ENCODE data around the gene ANKS6. TPM values are rescaled to one million over a fixed set of nuclear protein-coding genes. Genes with fewer than 3 reads are reported as not detected.

Gene ANKS6
- total and polyA plus RNA-seq, 2 donors, result 8.8 to 18.3 TPM

GRCh38 chr9:98767196-98767595 lies 29.2 kb downstream of the ANKS6 start:
- Histone ChIP-seq H3K4me3 (ENCODE audit: low read depth, low read length) (no peak overlapping the region), H3K27ac (ENCODE audit: low read depth) (no peak overlapping the region), H3K36me3 (ENCODE audit: insufficient read depth) (peaks cover 6% of the 10 kb centered on the region), H3K4me1 (ENCODE audit: insufficient read depth) (no peaks in the 10 kb centered on the region)
- no peak for DNase-seq (ENCODE audit: extremely low spot score)
- 96% methylated on average over 3 of the region's 3 CpGs for WGBS

GRCh38 chr9:98766586-98766985 lies 29.8 kb downstream of the ANKS6 start:
- no peaks in the 10 kb centered on the region for H3K4me1 ChIP-seq (ENCODE audit: insufficient read depth)
- H3K4me3 ChIP-seq (ENCODE audit: low read depth, low read length), result no peak overlapping the region
- 95% methylated on average over 2 of the region's 2 CpGs for WGBS
- DNase-seq (ENCODE audit: extremely low spot score), result no peak
- H3K27ac ChIP-seq (ENCODE audit: low read depth), result no peak overlapping the region
- peaks cover 6% of the 10 kb centered on the region for H3K36me3 ChIP-seq (ENCODE audit: insufficient read depth)

GRCh38 chr9:98765256-98765655 lies 31.1 kb downstream of the ANKS6 start:
- no peak overlapping the region for H3K4me3 ChIP-seq (ENCODE audit: low read depth, low read length)
- no peak for DNase-seq (ENCODE audit: extremely low spot score)
- no peaks in the 10 kb centered on the region for H3K4me1 ChIP-seq (ENCODE audit: insufficient read depth)
- WGBS, result 72% methylated on average over 1 of the region's 1 CpG
- H3K27ac ChIP-seq (ENCODE audit: low read depth), result no peak overlapping the region
- peaks cover 2% of the 10 kb centered on the region for H3K36me3 ChIP-seq (ENCODE audit: insufficient read depth)

GRCh38 chr9:98763986-98764745 lies 32.2 kb downstream of the ANKS6 start:
- no peak for DNase-seq (ENCODE audit: extremely low spot score)
- 96% methylated on average over 3 of the region's 3 CpGs for WGBS
- Histone ChIP-seq H3K36me3 (ENCODE audit: insufficient read depth) (peaks cover 2% of the 10 kb centered on the region), H3K4me3 (ENCODE audit: low read depth, low read length) (no peak overlapping the region), H3K4me1 (ENCODE audit: insufficient read depth) (no peaks in the 10 kb centered on the region), H3K27ac (ENCODE audit: low read depth) (no peak overlapping the region)

GRCh38 chr9:98760231-98760630 lies 36.1 kb downstream of the ANKS6 start:
- Histone ChIP-seq H3K4me1 (ENCODE audit: insufficient read depth) (no peaks in the 10 kb centered on the region), H3K36me3 (ENCODE audit: insufficient read depth) (peaks cover 2% of the 10 kb centered on the region), H3K27ac (ENCODE audit: low read depth) (no peak overlapping the region), H3K4me3 (ENCODE audit: low read depth, low read length) (no peak overlapping the region)
- no peak for DNase-seq (ENCODE audit: extremely low spot score)

- WGBS, result 93% methylated on average over 6 of the region's 6 CpGs
- DNase-seq (ENCODE audit: extremely low spot score), result no peak
- Histone ChIP-seq H3K4me1 (ENCODE audit: insufficient read depth) (no peaks in the 10 kb centered on the region), H3K4me3 (ENCODE audit: low read depth, low read length) (no peak overlapping the region), H3K36me3 (ENCODE audit: insufficient read depth) (peaks cover 2% of the 10 kb centered on the region), H3K27ac (ENCODE audit: low read depth) (no peak overlapping the region)
These were observed 41.2 kb downstream of the ANKS6 start for GRCh38 chr9:98755006-98755618.

- 80% methylated on average over 2 of the region's 2 CpGs for WGBS
- Histone ChIP-seq H3K36me3 (ENCODE audit: insufficient read depth) (peaks cover 2% of the 10 kb centered on the region), H3K27ac (ENCODE audit: low read depth) (no peak overlapping the region), H3K4me1 (ENCODE audit: insufficient read depth) (no peaks in the 10 kb centered on the region), H3K4me3 (ENCODE audit: low read depth, low read length) (no peak overlapping the region)
- DNase-seq (ENCODE audit: extremely low spot score), result no peak
These were observed 45.1 kb downstream of the ANKS6 start for GRCh38 chr9:98751210-98751609.

- Histone ChIP-seq H3K36me3 (ENCODE audit: insufficient read depth) (no peaks in the 10 kb centered on the region), H3K27ac (ENCODE audit: low read depth) (no peak overlapping the region), H3K4me1 (ENCODE audit: insufficient read depth) (no peaks in the 10 kb centered on the region), H3K4me3 (ENCODE audit: low read depth, low read length) (no peak overlapping the region)
- 90% methylated on average over 5 of the region's 5 CpGs for WGBS
- DNase-seq (ENCODE audit: extremely low spot score), result no peak
These were observed 45.8 kb downstream of the ANKS6 start for GRCh38 chr9:98750364-98751060.

- Histone ChIP-seq H3K27ac (ENCODE audit: low read depth) (no peak overlapping the region), H3K4me1 (ENCODE audit: insufficient read depth) (no peaks in the 10 kb centered on the region), H3K36me3 (ENCODE audit: insufficient read depth) (peaks cover 2% of the 10 kb centered on the region), H3K4me3 (ENCODE audit: low read depth, low read length) (no peak overlapping the region)
- WGBS, result 93% methylated on average over 5 of the region's 5 CpGs
- DNase-seq (ENCODE audit: extremely low spot score), result no peak
These were observed 48.9 kb downstream of the ANKS6 start for GRCh38 chr9:98747476-98747875.

GRCh38 chr9:98745470-98745869 lies 50.9 kb downstream of the ANKS6 start:
- Histone ChIP-seq H3K36me3 (ENCODE audit: insufficient read depth) (peaks cover 2% of the 10 kb centered on the region), H3K4me1 (ENCODE audit: insufficient read depth) (no peaks in the 10 kb centered on the region), H3K27ac (ENCODE audit: low read depth) (no peak overlapping the region), H3K4me3 (ENCODE audit: low read depth, low read length) (no peak overlapping the region)
- WGBS, result 86% methylated on average over 7 of the region's 7 CpGs
- DNase-seq (ENCODE audit: extremely low spot score), result no peak

GRCh38 chr9:98743818-98744611 lies 52.3 kb downstream of the ANKS6 start:
- peaks cover 2% of the 10 kb centered on the region for H3K36me3 ChIP-seq (ENCODE audit: insufficient read depth)
- 91% methylated on average over 14 of the region's 14 CpGs for WGBS
- no peak overlapping the region for H3K27ac ChIP-seq (ENCODE audit: low read depth)
- no peaks in the 10 kb centered on the region for H3K4me1 ChIP-seq (ENCODE audit: insufficient read depth)
- H3K4me3 ChIP-seq (ENCODE audit: low read depth, low read length), result no peak overlapping the region
- no peak for DNase-seq (ENCODE audit: extremely low spot score)

GRCh38 chr9:98743329-98743728 lies 53.0 kb downstream of the ANKS6 start:
- 98% methylated on average over 2 of the region's 2 CpGs for WGBS
- DNase-seq (ENCODE audit: extremely low spot score), result no peak
- no peaks in the 10 kb centered on the region for H3K4me1 ChIP-seq (ENCODE audit: insufficient read depth)
- H3K27ac ChIP-seq (ENCODE audit: low read depth), result no peak overlapping the region
- no peak overlapping the region for H3K4me3 ChIP-seq (ENCODE audit: low read depth, low read length)
- H3K36me3 ChIP-seq (ENCODE audit: insufficient read depth), result peaks cover 2% of the 10 kb centered on the region

All from urinary bladder (tissue), 4 donors.